Neural cell (in vitro differentiated cells): Measurements from ENCODE around the gene TCHH.

Source experiments
- CTCF ChIP-seq: fragments of 450-650 bp; IDR thresholded peaks from 2 replicates; pipeline ENCODE4 v1.5.1; 2014; ENCODE audit warnings: antibody characterized with exemption, mild to moderate bottlenecking, moderate library complexity; ENCODE audit not compliant: poor library complexity, severe bottlenecking
- EP300 ChIP-seq: fragments of 450-650 bp; conservative IDR thresholded peaks from 2 replicates; pipeline ENCODE4 v1.6.1; 2014; ENCODE audit warnings: antibody characterized with exemption, mild to moderate bottlenecking, moderate library complexity; ENCODE audit not compliant: poor library complexity, severe bottlenecking
- EZH2 ChIP-seq: fragments of 200-600, 300-800 bp; shearing (Covaris generic), sonication (generic); IDR thresholded peaks from 2 replicates; pipeline ENCODE4 v1.6.1; 2014; ENCODE audit warnings: antibody characterized with exemption, low read length, borderline replicate concordance, mild to moderate bottlenecking; ENCODE audit not compliant: insufficient read depth, poor library complexity, severe bottlenecking
- POLR2AphosphoS5 ChIP-seq: IDR thresholded peaks from 2 replicates; pipeline ENCODE4 v1.6.1; 2012
- RAD21 ChIP-seq: fragments of 450-650 bp; conservative IDR thresholded peaks from 2 replicates; pipeline ENCODE4 v1.6.1; 2014; ENCODE audit warnings: antibody characterized with exemption, mild to moderate bottlenecking, moderate library complexity
- REST ChIP-seq: IDR thresholded peaks from 2 replicates; pipeline ENCODE4 v1.6.1; 2012; ENCODE audit warnings: borderline replicate concordance
- TAF1 ChIP-seq: IDR thresholded peaks from 2 replicates; pipeline ENCODE4 v1.6.1; 2012; ENCODE audit warnings: low read depth

GRCh38 chr1:152159144-152159543 is 43.9 kb upstream of the TCHH start, which contains the start of gene RPTN:
- TF ChIP-seq POLR2AphosphoS5, result no peak
- no peak for TF ChIP-seq CTCF
- TF ChIP-seq EZH2, result no peak
- no peak for TF ChIP-seq TAF1
- no peak for TF ChIP-seq EP300
- TF ChIP-seq RAD21, result no peak
- TF ChIP-seq REST, result no peak
